ENCODE data around the gene PCCA.

Gene PCCA

DNA sequence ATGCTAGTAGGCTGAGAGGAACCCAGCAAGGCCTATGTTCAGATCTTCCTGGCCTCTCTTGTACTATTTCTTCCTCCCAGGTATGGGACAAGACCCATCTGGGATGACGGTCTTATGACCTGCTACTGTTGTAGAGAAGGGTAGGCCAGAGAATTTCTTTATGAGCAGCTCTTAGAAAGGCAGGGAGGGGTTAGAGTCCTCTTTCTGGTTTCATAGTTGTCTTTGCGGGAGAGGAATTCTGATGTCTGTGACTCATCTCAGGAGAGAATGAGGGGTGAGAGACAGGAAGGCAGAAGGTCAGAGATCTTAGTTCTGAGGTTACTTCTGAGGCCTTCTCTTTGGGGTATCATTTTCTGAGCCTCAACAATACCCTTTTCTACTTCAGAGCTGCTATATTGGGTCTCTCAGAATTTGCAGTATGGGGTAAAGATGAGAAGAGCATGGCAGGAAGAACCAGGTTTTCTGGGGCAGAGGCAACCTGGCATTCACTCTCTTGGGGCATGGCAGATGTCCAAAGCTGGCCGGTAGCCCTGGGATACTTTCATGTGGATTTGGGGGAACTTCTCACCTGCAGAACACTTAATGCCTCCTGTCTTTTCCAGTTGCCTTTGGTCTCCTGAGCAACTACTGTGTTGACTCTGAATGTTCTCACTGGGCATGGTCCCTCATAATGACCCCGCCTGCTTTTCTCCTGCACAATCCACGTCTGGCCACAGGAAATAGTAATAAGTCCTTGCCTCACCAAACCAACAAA is 345.3 kb downstream of the PCCA start:
- DNase-seq, result no peak

DNA sequence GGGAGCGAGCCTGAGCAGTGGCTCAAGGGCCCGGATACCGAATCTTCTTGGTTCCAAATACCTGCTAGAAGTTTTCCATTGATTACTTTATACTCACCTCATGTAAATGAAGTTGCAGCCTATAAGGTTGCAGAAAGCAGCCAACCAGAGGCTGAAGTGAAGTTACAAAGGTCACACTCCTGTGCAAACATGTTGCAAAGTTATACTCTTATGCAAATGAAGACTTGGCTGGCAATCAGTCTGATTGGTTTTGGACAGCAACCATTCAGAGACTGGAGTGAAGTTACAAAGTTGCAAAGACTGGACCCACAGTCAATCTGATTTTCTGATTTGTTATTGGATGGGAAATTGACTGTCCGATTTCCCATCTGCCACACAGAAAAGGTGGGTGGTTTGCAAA is 347.2 kb downstream of the PCCA start:
- DNase-seq, result no peak

DNA sequence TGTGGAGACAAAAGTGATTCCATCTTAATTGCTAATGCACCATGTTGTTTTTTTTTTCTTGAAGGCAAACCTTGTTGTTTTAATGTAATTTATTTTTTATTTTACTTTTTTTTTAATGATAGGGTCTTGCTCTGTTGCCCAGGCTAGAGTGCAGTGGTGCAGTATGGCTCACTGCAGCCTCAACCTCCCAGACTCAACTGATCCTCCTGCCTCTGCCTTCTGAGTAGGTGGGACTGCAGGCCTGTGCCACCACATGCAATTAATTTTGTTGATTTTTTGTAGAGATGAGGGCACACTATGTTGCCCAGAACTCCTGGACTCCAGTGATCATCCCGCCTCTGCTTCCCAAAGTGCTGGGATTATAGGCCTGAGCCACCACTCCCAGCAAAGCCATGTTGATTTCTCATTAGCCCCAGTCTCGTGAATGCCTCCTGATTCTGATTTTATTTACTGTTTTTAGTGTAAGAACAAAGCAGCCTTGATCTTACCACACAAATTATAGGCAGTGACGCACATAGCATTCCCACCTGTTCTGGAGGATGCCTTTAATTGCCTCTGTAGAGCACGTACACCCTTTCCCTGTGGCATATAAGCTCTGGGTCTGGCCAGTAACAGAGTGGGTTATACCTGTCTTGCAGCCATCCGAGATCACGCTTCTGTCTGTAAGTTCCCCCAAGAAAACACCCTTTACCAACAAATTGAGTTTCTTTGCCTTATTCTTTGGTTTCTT is 349.3 kb downstream of the PCCA start:
- no peak for DNase-seq

DNA sequence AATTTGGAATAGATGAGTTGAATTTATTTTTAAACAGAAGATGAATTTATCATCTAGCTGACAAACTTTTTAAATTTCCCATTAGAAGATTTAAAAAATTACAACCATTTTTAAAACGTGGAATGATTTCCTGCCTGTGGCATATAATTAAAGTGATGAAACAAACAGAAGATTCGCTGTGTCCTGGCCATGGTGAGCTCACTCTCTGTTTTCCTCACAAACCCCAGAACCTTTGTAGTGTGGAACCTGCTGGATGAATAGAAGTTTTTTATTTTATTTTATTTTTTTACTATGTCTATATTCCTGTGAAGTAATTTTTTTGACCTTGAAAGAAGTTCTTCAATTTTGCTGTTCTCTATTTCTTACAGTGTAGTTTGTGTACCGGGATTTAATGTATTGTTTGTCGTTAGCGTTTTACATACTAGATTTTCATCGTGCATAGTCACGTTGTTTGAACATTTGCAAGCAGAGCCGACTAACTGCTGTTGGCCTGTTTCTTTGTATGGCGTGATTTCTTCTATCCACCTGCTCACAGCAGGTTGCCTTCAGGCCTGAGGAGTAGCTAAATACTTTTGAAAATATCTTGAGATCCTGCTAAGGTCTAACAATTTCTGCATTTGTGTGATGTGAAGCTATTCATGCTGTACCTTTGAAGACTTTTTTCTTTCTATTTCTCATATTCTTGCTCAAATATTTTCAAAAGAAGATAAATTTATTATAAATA is 350.5 kb downstream of the PCCA start:
- DNase-seq, result no peak

DNA sequence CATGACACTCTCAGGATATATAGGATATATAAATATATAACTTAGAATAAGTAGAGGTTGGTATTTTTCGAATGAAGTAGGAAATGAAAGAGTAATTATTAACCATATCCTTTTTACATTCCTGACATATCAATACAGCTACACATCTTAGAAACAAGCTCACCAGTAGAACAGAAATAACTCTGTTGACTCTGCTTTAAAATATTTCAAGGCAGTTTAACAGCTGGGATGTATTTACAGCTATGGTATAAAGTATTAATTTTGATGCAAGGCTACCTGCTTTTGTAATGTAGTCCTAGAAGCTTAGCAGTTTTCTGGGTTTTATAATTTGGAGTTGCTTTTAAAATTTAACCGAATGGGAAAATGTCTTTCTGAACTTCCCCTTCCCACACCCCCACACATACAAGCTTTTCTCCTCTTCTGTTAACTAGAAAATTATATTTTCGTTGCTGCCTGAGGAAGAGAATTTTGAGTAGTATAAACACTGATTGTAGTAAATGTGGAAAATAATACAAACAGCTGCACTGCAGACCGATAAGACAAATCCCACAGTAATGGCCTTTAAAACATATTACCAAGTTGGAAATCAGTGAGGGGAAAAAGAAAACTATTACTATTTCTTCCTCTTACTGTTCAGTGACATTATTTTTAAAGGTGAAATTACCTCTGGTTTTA is 352.0 kb downstream of the PCCA start:
- no peak for DNase-seq

DNA sequence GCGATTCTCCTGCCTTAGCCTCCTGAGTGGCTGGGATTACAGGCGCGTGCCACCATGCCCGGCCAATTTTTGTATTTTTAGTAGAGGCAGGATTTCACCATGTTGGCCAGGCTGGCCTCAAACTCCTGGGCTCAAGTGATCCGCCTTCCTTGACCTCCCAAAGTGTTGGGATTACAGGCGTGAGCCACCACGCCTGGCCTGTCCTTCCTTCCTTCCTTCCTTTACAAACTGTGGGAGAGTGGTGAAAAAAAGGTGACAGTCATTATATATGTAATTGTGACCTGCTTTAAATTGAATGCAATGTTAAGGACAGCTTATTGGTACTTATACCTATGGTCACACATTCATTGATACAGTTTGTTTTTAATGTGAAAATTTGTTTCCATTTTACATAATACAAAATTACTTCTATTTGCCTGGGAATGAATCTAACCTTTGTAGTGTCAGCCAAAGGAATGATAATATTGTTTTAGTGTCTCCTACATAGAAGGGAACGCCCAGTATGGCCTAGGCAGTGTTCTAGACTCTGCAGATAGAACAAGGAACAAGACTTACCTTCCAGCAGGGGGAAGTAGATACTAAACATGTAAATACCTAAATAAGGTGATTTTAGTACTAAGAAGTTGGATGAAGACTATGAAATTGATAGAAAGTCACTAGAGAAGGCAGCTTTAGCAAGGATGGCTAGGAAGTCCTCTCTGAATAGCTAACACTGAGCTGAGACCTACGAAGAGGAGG is 353.4 kb downstream of the PCCA start:
- no peak for DNase-seq

DNA sequence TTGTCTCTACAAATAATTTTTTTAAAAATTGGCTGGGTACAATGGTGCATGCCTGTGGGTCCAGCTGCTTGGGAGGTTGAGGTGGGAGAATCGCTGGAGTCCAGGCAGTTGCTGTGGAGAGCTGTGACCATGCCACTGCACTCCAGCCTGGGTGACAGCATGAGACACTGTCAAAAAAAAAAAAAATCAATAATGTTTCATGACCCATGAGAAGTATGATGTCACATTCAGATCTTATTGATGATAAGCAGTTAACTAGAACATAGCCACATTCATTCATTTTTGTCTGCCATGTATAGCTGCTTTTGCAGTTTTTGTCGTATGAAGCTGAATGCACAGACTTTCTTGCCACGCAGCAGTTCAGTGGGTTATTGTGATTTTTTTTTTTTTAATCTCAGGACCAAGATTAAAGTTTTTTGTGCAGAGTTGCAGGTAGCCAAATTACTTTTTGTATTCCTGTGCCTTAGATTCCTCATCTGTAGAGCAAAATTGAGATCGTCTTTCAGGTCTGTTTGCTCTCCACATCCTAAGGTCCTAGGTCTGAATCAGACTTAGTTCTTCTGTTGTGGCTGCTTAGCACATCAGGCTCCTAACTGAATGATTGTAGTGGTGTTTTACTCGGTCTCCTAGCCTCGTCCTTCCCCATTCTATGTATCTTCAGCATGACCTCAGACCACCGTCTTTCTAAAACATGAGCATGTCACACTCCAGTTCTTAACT is 354.5 kb downstream of the PCCA start:
- no peak for DNase-seq

DNA sequence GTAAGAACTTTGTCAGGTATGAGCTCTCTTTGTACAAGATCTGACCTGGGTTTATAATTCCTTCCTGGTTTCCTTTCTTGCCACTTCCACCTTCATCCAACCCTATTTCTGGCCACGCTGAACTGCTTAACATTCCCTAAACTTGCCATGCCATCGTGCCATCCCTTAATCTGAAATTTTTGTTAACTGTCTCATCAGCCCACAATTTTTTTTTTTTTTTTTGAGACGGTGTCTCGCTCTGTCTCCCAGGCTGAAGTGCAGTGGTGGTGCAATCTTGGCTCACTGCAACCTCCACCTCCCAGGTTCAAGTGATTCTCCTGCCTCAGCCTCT is 355.1 kb downstream of the PCCA start:
- DNase-seq, result no peak

DNA sequence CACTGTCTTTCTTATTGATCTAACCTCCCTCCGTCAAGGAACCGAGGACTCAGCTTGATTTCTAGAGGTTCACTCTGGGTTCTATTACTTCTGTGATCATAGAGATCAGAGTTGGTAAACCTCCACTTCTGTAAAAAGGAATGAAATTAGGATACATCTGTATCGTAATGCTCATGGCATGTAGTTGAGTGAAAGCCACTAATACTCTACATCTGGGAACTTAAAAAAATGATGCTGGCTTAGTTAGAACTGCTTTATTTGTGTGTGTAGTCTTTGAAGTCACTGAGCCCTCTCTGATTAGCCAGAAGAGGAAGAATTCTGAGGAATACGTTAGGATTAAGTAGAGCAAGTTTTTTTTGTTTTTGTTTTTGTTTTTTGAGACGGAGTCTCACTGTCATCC is 358.9 kb downstream of the PCCA start:
- DNase-seq, result no peak

DNA sequence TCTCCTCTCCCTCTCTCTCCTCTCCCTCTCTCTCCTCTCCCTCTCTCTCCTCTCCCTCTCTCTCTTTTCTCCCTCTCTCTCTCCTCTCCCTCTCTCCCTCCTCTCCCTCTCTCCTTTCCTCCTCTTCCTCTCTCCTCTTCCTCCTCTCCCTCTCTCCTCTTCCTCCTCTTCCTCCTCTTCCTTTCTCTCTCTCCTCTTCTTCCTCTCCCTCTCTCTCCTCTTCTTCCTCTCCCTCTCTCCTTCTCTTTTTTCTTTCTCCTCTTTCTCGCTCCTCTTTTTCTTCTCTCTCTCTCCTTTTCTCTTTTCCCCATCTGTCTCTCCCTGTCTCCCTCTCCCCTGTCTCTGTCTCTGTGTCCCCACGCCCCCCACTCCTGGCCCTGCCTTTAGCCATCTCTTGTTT is 363.0 kb downstream of the PCCA start:
- no peak for DNase-seq

DNA sequence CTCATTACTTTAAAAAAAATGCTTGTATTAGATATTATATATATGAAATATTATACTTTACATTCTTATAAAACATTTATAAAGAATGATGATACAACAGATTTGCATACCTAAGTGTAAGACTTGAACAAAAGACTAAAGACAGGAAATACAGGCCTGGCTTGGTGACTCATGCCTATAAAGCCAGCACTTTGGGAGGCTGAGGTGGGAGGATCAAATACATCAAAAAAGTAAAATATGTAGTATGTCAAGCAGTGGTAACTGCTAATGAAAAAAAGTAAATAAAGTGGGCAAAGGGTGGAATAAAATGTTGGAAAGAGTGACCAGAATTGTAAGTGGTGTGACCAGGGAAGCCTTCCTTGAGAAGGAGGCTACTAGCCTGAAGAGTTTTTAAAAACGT is 366.0 kb downstream of the PCCA start:
- no peak for DNase-seq

DNA sequence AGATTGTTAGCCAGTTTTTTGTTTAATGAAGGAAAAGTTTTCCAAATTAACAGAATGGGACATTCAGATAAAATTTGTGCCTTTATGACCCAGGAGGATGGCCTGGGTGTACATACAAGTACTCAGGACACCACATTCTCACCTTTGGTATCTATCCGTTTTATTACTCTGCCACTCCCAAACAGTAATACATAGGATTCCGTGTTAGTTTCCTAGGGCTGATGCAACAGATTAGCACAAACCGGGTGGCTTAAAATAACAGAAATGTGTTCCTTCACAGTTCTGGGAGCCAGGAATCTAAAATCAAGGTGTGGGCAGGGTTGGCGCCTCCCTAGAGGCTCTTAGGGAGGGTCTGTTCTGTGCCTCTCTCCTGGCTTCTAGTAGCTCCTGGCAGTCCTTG is 369.8 kb downstream of the PCCA start:
- no peak for DNase-seq

DNA sequence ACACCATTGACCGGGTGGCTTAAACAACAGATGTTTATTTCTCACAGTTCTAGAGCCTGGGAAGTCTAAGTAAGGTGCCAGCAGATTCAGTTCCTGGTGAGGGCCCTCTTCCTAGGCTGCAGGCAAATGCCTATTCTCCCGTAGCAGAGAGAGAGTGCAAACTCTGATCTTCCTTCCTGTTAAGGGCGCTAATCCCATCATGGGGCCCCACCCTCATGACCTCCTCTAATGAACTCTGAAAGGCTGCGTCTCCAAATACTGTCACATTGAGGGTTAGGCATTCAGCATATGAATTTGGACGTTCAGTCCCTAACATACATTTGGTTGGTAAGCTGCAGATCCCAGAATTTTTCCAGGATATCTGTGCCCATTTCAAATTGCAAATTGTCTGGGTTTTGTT is 370.9 kb downstream of the PCCA start:
- DNase-seq, result no peak

DNA sequence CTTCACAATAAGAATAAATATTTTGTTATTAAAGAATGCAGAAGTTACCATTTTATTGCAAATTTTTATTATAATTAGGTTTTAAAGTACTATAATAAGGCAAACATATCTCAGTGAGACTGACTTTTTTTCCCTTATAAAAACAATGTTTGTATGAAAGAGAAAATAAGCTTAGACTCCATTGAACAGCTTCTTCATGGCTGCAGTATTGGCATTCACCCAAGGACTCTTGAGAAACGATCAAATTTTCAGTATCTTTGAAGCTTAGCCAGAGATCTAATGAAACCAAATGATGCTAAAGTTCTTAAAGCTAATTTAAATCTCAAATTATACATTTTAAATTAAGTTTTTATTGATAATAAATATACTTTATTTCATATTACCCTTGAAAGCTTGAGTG is 371.4 kb downstream of the PCCA start:
- no peak for DNase-seq

DNA sequence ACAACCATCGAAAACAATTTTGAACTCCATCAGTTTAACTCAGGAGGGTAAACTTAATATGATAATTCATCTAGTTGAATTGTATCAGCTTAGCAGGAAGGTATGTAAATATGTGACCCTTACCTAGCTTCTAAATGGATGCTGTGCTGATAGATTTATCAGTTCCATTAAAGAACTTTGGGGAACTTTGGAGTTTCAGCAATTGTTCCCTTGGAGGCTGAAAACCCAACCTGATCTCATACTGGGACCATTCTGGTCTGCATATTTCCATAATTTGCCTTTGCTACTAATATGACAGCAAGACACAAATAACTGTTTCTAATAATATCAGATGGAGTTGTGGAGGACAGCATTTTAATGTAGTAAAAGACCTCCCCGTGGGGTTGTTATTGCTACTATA is 371.9 kb downstream of the PCCA start:
- no peak for DNase-seq

DNA sequence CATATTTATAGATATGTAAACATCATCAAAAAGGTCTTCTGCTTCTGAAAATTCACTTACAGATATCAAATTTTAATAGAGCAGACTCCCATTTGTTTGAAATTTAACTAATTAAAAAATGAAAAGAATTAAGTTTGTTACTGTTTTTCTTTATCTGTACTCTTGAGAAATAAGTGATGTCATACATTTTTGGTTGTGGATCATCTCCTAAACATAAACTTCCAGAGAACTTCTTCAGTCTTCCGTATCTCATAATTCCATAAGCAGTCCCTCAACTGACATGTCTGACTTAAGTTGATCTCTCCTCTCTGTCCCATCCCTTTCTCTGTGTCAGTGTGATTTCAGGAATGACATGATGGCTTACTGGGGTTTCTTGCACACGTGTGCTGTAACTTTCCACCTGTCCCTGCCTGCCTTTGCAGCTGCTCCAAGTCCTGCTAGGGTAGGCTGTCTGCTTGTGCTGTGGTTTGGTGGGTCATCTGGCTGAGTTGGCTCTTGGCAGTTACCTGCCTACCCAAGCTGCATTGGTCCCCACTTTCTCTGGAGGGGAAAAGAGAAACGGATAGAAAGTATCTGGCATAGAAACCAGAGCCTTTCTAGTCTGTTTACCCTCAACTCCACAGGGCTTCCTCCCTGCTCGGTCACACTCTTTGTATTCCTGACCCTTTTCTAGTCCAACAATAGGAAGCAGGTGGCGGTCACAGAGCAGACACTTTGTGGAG is 372.6 kb downstream of the PCCA start:
- no peak for DNase-seq

DNA sequence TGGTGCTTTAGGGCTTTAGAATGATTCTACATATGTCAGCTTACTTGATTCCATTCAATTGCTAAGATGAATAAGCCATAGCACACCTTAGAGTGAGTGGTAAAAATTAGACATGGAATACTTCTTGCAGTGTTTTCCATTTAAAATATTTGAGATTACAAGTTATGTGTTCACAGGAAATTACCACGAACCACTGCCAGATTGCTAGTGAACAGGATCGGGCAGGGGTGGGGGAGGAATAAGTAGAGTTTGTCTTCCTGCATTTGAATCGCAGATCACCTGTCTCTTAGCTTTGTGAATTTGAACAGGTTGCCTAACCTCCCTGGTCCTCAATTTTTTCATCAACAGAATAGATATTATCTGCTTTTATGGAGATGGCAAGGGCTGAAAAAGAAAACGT is 375.1 kb downstream of the PCCA start:
- DNase-seq, result no peak

DNA sequence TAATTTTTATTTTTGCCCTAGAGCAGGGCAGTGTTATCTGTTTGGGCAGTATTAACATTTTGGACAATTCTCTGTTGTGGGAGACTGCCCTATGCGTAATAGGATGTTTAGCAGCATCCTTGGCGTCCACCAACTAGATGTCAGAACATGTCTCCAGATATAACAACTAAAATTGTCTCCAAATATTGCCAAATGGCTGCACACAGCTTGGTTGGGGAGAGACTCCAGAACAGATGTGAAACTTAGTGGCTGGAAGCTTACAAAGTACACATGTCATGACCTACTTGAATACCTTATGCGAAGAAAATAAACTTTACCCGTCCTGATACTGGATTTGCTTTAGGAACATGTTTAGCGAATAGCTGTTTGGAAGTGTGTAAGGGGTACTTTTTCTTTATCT is 376.7 kb downstream of the PCCA start:
- DNase-seq, result no peak

DNA sequence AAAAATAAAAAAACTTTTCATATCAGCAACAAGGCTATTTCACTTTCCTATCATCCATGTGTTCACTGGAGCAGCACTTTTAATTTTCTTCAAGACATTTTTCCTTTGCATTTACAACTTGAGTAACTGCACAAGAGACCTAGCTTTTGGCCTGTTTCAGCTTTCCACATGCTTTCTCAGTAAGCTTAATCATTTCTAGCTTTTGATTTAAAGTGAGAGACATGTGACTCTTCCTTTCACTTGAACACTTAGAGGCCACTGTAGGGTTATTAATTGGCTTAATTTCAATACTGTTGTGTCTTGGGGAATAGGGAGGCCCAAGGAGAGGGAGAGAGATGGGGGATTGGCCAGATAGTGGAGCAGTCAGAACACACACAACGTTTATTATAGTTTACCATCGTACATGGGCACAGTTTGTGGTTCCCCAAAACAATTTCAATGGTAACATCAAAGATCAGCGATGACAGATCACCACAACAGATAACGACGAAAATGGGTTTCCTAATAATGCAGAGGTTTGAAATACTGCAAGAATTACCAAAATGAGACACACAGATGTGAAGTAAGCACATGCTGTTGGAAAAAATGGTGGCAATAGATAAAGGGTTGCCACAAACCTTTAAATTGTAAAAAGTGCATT is 382.1 kb downstream of the PCCA start:
- DNase-seq, result no peak

DNA sequence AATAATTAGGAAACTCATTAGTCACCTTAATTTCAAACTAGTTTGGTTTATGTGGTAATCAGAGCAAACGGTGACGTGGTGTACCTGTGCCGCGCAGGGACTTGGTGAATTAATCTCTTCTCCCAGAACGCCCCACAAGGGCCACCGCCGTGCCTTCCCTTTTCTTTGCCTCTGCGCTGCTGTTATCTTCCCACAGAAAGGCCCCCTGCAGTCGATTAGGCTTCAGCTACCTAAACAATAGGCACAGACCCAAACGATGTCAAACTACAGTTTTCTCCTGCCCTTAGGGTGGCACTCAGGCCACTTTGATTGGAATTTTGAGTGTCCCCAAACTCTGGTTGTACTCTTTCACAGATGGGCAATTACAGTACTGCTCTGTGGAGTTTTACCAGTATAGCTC is 384.2 kb downstream of the PCCA start:
- no peak for DNase-seq

DNA sequence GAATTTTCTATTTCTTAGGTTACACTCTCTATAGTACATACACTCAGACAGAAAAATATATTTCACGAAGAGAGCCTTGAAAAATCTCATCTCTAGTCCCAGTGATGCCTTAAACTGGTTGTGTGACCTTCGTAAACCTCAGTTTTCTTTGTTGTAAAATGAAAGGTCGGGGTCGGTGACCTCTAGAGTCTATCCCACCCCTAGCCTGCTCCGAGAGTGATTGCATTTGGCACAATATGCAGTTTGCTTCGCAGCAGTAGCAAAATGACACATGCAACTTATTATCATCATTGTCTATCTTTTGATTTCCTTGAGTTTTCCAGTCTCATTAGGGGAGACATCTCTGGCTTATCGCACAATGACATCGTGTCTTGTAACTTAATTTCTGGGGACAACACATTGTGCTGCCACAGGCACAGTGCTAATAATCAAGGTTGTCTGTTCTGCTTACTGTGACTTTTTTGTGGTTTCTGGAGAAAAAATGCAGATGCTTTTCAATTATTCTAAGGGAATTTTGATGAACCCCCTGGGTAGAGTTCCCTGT is 384.7 kb downstream of the PCCA start:
- DNase-seq, result no peak

All from AML-193 (cell line).